ENCODE results near the gene CLUH.
"Not testable (repeated sequence)": the region's sequence is repeated elsewhere in the genome, so short reads cannot be mapped to it uniquely, and the experiment has no call there.

The CLUH gene

DNA sequence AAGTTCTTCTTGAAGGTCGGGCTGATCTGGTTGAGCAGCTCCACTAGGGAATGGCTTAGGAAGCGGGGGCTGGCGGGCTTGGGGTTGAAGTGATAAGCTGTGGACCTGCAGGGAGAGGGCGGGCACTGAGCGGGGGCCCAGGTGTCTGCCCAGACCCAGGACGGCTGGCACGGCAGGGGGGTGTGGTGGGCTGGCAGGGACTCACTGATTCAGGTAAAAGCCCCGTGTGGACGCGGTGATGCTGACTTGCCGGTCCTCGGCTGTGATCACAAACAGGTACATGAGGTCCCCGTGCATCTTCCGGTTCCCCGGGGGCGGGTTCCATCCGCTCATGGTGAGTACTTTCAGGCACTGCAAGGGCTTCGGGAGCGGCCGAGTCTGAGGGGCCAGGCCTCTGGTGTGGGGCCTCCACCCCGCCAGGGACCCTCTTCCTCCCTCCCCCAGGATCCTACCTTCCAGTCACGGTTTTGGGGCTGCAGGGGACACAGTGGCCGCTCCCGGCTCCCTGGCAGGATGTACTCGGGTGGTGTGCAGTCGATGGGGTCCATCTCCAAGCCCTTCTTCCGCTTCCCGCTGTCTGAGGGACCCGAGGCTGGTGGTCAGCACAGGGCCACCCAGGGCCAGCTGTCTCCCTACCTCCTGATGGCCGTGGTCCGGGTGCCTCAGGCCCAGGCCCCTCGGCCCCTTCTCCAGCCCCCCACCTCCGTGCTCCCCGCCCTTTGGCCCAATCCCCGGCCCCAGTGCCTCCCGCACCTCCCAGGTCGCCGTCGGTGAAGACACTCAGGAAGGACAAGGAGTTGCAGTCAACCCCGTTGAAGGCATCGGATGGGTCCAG, 10.2 kb downstream of the CLUH start:
- no peak for DNase-seq

- no peak for DNase-seq
Observed at GRCh38 chr17:2700491-2701141, 10.9 kb downstream of the CLUH start.

DNA sequence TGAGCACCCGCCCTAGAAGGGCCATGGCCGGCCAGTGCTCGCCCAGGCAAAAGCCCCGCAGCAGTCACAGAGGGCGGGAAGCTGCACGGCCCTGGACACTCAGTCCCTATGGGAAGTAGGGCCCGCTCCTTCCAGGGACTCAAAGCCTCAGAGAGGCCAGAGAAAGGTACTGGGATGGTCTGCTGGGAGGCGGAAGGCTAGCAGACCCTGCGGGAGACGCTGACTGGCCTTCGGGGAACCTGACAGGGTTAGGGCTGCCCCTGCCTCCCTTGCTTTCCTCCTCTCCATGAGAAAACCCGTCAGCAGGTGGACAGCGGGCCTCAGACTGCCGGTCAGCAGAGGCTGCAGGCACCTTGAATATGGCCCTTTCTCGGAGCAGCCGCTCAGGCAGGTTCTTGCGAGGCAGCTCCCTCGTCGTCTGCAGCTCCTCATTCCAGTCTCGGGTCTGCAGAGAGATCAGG, 11.5 kb downstream of the CLUH start:
- no peak for DNase-seq

DNA sequence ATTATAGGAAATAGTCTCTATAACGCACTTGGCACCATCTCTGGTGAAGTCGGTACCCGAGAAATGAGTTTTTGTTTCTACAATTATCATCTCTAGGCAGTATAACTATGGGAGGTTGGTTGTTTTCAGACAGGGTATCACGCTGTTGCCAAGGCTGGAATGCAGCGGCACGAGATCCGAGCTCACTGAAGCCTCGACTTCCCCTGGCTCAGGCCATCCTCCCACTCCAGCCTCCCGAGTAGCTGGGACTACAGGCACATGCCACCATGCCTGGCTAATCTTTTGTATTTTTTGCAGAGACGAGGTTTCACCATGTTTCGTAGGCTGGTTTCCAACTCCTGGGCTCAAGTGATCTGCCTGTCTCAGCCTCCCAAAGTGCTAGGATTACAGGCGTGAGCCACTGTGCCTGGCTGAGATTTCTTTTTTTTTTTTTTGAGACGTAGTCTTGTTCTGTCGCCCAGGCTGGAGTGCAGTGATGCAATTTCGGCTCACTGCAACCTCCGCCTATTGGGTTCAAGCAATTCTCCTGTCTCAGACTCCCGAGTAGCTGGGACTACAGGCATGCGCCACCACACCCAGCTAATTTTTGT, 12.3 kb downstream of the CLUH start:
- not testable (repeated sequence) for DNase-seq

GRCh38 chr17:2697611-2698162, 13.9 kb downstream of the CLUH start:
- DNase-seq = no peak

DNA sequence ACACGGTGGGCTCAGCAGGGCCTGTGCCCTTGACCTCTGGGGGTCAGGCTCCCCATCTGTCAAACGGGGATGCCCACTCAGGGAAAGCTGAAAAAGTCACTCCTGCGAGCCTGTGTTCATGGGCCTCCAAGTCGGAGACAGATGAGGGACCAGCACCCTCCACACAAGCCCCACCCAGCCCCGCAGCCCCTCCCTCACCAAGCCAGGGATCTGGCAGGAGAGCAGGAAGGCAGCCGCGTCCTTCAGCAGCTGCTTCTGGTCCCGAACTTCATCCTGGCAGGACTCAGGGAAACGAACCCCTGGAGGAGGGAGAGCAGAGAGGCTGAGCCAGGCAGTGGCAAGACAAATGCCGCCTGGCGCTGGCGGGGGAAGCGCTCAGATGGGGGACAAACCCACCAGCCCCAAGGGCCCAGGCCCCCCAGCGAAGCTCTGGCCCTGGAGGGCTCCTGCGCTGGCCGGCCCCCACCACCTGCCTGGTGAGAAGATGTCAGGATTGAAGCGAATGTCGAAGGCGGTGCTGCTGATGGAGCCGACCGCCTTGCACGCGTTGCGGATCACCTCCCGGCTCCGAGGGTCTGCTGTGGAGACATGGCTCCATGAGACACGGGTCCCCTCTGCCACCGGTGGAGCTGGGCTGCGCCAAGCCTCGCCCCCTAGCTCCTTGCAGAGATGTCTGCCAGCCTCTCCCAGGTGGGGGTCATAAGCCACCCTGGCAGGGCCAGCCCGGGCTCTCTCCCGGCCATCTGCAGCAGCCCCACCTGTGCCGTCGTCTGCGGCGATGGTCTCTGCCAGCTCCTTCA, 15.4 kb downstream of the CLUH start:
- no peak for DNase-seq

DNA sequence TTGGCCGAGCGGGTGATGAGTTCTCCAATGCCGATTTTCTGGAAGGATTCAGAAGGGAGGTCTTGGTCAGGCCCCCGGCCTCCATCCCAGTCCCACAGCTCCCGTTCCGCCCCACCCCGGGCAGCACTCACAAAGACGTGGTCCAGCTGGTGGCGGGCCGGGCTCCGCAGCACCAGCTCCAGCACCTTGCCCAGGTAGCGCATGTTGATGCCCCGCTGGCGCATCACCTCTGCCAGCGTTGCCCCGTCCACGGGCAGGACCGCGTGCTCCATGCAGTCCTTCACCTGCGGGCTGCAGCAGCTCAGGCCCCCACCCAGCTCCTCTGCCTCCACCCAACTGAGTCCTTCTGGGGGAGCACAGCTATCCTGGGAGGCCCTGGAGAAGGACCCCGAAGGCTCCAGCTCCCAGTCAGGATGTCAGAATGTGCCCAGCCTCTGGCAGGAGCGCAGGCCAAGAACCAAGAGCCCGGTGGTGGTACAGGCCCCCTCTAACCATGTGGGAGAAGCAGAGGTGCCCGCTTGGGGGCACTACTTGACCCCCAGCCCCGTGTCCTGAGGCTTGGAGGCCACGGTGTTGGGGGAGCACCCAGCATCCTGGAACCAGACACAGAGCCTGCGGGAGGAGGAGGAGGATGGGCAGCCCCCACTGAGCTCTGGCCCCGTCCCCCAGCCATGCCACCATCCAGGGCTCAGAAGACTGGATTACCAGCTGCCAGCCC, 16.2 kb downstream of the CLUH start:
- no peak for DNase-seq

GRCh38 chr17:2694381-2695242, 17.0 kb downstream of the CLUH start:
- no peak for DNase-seq

GRCh38 chr17:2693561-2694380, 17.8 kb downstream of the CLUH start:
- no peak for DNase-seq

DNA sequence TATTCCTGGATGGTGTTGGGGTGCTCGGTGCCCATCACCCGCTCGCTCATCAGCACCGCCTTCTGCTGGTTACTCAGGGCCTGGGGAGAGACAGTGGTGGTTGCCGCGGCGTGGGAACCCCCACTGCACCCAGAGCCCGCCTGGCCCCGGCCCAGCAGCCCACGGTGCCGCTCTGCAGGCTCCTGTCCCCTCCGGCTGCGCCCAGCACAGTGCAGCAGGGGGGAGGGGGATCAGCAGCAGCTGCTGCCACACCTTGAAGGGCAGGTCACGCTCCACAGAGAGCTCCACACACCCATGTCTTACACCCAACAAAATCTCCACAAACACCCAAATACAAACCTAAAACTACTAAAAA, 18.8 kb downstream of the CLUH start:
- no peak for DNase-seq

- DNase-seq = no peak
Observed at GRCh38 chr17:2691965-2692780, 19.4 kb downstream of the CLUH start.

DNA sequence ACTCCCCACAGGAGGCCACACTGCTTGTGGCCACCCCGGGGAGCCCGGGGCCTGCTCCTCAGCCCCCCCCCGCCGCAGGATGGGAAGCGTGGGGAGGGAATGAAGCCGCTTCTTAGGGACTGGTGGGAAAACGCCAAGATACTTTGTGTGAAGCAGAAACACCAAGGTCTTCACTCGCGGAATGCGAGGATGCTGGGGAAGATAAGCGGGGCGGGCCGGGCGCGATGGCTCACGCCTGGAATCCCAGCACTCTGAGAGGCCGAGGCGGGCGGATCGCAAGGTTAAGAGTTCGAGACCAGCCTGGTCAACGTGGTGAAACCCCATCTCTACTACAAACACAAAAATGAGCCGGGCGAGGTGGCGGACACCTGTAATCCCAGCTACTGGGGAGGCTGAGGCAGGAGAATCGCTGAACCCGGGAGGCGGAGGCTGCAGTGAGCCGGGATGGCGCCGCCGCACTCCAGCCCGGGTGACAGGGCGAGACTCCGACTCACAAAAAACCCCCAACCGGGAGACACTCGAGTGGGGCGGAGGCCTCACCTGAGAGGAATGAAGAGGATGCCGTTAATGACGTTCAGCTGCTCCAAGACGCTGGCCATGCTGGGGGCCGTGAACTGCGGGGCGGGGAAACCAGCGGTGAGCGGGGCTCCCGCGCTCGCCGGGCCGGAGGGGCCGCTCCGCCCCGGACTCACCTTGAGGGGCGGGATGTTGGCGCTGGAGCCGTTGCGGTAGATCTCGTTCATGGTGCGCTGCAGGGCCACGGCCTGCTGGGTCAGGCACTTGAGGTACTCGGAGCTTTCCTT, 20.3 kb downstream of the CLUH start:
- DNase-seq = no peak

GRCh38 chr17:2690165-2691068, 21.1 kb downstream of the CLUH start:
- DNase-seq = no peak

- DNase-seq = peak; percentile 18
Observed at GRCh38 chr17:2689411-2690164, 22.0 kb downstream of the CLUH start.

DNA sequence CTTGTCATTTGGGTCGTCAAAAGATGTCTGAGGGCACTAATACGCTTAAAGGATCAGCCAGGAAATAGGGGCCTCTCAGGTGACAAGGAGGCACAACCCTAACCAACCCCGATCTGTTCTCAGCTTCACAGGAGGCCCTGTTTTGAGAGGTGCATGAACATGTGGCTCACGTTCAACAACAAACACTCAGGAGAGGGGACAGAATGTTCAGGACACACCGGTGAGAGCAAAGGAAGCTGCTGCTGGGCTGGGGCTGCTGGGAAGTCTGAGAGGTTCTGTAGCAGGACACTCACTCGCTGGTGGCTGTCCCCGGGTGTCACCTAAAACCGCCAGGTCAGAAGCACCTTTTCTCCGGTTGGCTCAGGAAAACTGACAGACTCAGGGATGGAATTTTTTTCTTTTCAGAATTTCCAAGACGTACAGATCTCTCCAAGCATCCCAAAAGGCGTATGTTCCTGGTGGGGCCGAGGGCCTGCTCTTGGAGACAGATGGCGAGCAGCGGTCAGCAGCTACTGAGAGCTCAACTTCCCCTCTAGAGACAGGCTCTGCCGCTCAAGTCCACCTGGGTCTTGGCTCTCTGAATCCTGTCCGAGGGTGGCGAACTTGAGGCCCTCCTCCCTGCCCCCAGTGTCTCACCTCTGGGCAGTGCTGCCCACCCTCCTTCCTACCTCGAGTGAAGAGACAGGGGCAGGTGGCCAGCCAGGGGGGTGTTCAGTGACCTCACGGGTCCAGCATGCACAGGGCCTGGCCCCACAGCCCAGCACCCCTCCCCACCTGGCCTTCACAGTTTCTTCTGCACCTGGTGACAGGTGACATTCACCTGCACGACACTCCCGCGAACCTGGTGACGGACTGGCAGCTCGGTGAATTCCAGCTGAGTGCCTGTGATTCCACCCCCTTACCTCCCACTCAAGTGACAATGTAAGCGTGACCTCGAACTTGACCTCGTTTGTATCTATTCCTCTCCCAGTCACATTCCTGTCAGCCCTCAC, 22.9 kb downstream of the CLUH start:
- peak; percentile 24 for DNase-seq
